Stimulated activated CD4-positive, alpha-beta T cell treated with anti-CD3 and anti-CD28 coated beads, Interleukin-1b, Interleukin-23, amount 100 ng/mL, for 48 hours (primary cell): Measurements from ENCODE around the gene IQGAP1.

Experiments
- DNase-seq: peaks from one replicate; pipeline ENCODE4 v3.0.0-alpha.2; 2020

The IQGAP1 gene

DNA sequence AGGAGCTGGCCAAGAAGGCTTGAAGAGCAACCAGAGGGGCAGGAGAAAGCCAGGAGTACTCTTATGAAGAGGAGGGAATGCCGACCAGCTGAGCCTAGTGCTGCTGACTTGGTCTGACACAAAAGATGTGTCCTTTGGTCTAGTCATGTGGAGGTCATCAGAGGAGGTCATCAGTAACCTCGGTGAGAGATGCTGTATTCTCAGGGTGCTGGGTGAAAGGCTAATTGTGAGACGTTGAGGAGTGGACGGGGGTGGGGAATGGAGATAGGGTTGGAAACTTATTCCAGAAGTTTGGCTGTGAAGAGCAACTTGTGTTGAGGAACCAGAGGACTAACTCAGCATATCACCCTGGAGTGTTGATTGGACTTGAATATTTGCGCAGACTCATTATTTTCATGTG, 147.2 kb downstream of the IQGAP1 start:
- DNase-seq: no peak

DNA sequence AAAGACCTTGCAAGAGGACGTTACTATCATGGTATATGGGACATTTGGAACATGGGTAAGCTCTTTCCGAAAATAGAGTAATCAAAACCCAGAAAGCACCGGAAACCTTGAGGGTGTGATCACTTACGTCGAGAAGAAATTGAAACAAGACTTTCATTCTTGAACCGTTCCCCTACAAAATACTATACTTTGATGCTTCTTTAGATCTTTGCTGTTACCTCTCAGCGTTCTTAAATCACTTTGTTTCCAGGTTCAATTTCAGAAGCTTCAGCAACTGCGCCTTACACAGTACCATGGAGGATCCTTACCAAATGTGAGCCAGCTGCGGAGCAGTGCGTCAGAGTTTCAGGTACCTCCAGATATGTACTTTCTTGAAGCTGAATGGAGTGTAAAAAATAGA, 151.7 kb downstream of the IQGAP1 start:
- peak; percentile 49 for DNase-seq

DNA sequence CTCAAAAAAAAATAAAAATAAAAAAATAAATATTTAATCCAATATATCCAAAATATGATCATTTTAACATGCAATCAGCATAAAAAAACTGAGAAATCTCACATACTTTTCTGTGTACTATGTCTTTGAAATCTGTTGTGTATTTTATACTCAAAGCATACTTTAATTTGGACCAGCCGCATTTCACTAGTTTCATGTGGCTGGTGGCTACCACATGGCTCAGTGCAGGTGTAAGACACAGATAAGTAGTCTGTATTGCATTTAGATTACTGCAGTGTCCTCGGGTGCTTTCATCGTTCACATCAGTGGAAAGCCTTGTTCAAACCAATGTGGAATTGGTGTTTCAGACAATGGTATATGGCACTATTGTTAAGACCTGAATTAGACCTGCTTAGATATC, 152.7 kb downstream of the IQGAP1 start:
- DNase-seq: no peak

DNA sequence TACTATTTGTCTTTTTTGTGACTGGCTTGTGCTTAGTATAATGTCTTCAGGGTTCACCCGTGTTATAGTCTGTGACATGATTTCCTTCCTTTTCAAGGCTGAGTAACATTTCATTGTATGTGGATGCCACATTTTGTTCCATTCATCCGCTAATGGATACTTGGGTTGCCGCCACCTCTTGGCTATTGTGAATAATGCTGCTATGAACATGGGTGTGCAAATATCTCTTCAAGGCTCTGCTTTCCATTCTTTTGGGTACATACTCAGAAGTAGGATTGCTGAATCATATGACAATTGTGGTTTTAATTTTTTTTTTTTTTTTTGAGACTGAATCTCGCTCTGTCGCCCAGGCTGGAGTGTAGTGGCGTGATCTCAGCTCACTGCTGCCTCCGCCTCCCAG, 157.1 kb downstream of the IQGAP1 start:
- DNase-seq: peak; percentile 44

DNA sequence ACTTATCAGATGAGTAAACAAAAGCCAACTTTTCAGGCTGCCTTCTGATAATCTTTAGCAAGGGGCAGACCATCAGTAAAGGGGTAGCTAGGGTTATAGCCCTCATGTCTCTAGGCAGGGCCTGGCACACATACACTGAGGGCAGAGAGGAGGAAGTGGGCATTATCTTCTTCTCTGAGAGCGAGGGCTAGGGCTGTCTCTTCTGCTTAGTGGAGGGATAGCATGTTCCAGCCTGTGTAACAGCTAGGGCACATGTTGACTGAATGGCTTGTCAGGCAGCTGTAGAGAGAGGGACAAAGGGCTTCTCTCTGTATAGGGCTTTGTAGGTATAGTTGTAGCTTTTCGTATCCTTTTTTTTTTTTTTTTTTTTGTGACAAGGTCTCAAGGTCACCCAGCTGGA, 159.5 kb downstream of the IQGAP1 start:
- DNase-seq: no peak

- no peak for DNase-seq
Measured at GRCh38 chr15:90550919-90551318, 162.9 kb downstream of the IQGAP1 start.
